LNCaP clone FGC (cell line): Measurements from ENCODE around the gene SMARCB1.
A peak's percentile ranks its signal among the peaks of the same experiment; 100 is the strongest.
"Not testable (repeated sequence)": the region's sequence is repeated elsewhere in the genome, so short reads cannot be mapped to it uniquely, and the experiment has no call there.

Experiments used
- DNase-seq: peaks from one replicate; pipeline ENCODE4 v3.0.0-alpha.2; 2011; ENCODE audit warnings: low read depth
- H3K4me3 ChIP-seq: 2 replicates; pipeline ENCODE4 v1.5.1; 2011; ENCODE audit warnings: mild to moderate bottlenecking, low read depth, low read length, control low read depth
- TF ChIP-seq, protein P1 (sequence below): IDR thresholded peaks from 2 replicates; pipeline ENCODE4 v1.5.1; 2012; ENCODE audit warnings: mild to moderate bottlenecking; ENCODE audit not compliant: control insufficient read depth, insufficient read depth; ENCODE audit errors: extremely low read depth

The SMARCB1 gene

DNA sequence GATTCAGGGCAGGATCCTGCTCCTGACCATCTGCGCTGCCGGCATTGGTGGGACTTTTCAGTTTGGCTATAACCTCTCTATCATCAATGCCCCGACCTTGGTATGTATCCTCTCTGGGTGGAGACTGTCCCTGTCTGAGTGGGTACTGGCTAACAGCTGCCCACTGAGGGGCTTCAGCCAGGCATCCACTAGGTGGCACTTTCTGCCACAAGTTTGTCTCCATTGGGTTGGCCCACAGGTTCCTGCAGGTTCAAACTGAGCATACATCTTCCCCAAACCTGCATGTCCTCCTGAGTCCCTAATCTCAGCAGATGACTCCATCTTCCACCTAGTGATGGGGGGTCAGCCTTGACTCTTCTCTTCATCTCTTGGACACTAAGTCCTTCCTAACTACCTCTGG lies 75.3 kb downstream of the SMARCB1 start:
- H3K4me3 ChIP-seq: no peak overlapping the region
- DNase-seq: no peak
- TF ChIP-seq, protein P1, sequence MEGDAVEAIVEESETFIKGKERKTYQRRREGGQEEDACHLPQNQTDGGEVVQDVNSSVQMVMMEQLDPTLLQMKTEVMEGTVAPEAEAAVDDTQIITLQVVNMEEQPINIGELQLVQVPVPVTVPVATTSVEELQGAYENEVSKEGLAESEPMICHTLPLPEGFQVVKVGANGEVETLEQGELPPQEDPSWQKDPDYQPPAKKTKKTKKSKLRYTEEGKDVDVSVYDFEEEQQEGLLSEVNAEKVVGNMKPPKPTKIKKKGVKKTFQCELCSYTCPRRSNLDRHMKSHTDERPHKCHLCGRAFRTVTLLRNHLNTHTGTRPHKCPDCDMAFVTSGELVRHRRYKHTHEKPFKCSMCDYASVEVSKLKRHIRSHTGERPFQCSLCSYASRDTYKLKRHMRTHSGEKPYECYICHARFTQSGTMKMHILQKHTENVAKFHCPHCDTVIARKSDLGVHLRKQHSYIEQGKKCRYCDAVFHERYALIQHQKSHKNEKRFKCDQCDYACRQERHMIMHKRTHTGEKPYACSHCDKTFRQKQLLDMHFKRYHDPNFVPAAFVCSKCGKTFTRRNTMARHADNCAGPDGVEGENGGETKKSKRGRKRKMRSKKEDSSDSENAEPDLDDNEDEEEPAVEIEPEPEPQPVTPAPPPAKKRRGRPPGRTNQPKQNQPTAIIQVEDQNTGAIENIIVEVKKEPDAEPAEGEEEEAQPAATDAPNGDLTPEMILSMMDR: peak; percentile 44

DNA sequence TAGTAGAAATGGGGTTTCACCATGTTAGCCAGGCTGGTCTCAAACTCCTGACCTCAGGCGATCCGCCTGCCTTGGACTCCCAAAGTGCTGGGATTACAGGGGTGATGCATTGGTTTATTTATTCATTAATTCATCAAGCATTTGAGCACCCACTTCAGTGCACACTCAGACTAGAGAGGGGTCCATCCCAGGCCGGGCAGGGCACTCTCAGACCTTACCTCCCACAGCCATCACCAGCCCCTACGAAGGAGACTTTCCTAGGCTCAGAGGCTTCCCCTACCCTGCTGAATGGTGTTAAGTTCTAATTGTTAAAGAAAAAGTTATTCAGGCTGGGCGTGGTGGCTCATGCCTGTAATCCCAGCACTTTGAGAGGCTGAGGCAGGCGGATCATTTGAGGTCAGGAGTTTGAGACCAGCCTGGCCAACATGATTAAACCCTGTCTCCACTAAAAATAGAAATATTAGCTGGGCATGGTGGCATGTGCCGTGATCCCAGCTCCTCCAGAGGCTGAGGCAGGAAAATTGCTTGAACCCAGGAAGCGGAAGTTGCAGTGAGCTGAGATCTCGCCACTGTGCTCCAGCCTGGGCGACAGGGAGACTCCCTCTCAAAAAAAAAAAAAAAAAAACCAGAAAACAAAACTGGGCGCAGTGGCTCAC lies 77.9 kb downstream of the SMARCB1 start:
- DNase-seq, H3K4me3 ChIP-seq: not testable (repeated sequence)

DNA sequence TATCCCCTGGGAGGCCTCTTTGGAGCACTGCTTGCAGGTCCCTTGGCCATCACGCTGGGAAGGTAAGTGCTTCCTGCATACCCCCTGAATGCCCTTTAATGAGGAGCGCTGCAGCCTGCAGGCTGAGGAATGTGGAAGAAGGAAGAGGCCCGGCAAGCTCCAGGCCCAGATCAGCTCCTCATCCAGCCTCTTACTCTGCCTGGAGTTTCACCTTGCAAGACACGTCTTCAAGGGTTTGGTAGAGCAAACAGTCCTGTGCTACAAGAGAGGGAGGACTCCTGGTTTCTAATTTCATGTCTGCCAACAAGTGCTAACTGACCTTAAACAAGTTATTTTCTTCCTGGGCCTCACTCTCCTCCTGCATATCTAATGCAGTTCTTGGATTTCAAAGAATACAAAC lies 81.8 kb downstream of the SMARCB1 start:
- no peak for DNase-seq
- no peak overlapping the region for H3K4me3 ChIP-seq
- TF ChIP-seq, protein P1: no peak

DNA sequence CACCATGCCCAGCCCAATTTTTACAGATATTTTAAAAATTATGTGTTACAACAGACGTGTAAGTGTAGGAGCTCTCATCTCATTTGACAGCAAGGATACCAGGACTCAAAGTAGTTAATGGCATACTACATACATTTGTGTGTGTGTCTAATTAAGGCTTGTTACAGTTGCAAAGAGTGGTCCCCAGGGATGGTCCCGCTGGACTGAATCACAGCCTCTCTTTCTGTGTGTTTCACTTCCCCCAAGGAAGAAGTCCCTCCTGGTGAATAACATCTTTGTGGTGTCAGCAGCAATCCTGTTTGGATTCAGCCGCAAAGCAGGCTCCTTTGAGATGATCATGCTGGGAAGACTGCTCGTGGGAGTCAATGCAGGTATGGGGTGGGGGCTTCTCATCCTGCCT lies 88.1 kb downstream of the SMARCB1 start:
- TF ChIP-seq, protein P1: no peak
- no peak for DNase-seq
- H3K4me3 ChIP-seq: no peak overlapping the region

DNA sequence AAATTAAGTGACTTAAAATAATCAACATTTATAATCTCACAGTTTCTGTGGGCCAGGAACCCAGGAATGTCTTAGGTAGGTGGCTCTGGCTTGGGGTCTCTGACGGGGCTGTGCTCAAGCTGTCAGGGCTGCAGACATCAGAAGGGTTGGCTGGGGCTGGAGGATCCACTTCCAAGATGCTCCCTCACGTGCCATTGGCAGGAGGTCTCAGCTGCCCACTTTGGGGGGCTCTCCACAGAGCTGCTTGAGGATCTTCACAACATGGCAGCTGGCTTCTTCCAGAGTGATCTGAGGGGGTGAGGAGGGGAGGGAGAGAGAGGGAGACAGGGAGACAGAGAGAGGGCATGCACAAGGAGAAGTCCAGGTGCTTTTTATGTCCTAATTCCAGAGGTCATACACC lies 89.0 kb downstream of the SMARCB1 start:
- DNase-seq: no peak
- H3K4me3 ChIP-seq: no peak overlapping the region
- TF ChIP-seq, protein P1: no peak

DNA sequence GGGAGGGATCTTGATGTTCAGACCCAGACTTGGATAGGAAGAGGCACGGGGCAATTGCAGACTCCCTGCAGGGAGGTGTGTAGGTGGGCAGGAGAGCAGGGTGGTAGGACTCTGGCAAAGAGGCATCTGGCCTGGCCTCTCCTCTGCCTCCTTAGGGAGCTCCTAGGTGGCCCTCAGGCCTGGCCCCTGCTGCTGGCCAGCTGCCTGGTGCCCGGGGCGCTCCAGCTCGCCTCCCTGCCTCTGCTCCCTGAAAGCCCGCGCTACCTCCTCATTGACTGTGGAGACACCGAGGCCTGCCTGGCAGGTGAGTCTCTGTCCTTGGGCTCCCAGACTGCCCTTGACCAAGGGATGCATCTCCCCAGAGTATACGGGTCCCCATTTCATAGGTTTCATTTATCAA lies 90.8 kb downstream of the SMARCB1 start:
- no peak for DNase-seq
- no peak overlapping the region for H3K4me3 ChIP-seq
- TF ChIP-seq, protein P1: no peak

DNA sequence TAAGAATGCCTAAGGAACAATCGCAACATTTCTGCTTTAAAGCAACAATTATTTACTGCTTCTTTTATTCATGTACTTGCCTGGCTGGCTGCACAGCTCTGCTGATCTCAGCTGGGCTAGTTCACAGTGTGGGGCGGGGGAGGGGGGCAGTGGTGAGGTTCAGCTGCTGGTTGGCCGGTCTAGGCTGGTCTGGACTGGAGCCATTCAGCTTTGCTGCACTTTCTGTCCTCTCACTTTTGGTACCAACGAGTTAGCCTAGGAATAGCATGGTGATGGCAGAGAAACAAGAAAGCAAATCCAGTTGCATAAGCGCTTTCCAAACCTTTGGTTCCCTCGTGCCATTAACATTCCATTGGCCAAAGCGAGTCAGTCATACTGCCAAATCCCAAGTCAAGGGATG lies 91.5 kb downstream of the SMARCB1 start:
- H3K4me3 ChIP-seq: no peak overlapping the region
- no peak for DNase-seq
- TF ChIP-seq, protein P1: no peak
